Kidney glomerular epithelial cell (primary cell): ENCODE results near the gene BPHL.
"Not testable (repeated sequence)": the region's sequence is repeated elsewhere in the genome, so short reads cannot be mapped to it uniquely, and the experiment has no call there.

Source experiments
- DNase-seq: peaks from one replicate; lab custom pipeline; 2025; lab: John Stamatoyannopoulos, UW

The BPHL gene

GRCh38 chr6:3118353-3119039 is at the start of gene BPHL:
TSS of gene BPHL (plus strand) at chr6:3118711. CDS start at chr6:3118741, 30 bp downstream.
- DNase-seq: peak; percentile 92

GRCh38 chr6:3071568-3071967 is 46.9 kb upstream of the BPHL start:
- no peak for DNase-seq

- DNase-seq: no peak
Measured at GRCh38 chr6:3072798-3073197, 45.7 kb upstream of the BPHL start.

GRCh38 chr6:3073382-3073781 is 45.1 kb upstream of the BPHL start:
- DNase-seq: no peak

- DNase-seq: no peak
Measured at GRCh38 chr6:3075772-3076113, 42.8 kb upstream of the BPHL start.

- DNase-seq: no peak
Measured at GRCh38 chr6:3076320-3076719, 42.2 kb upstream of the BPHL start.

DNA sequence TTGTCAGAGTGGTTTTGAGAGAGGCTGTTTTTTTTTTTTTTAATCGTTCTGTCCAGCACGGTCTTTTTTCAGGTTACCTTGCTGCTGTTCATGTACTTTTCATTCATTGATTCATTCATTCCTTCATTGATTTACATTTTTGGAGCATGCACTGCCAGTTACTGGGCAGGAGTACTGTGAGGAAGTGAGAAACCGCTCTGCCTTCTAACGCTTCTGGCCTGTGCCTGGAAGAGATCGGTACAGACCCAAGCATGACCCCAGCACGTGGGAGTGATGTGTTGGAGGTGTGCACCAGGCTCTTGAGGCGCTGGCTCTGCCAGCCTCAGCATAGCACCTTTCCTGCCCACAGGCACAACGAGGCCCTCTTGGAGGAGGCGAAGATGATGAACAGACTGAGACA is 41.1 kb upstream of the BPHL start:
- no peak for DNase-seq

- DNase-seq: not testable (repeated sequence)
Measured at GRCh38 chr6:3078952-3079351, 39.6 kb upstream of the BPHL start.

DNA sequence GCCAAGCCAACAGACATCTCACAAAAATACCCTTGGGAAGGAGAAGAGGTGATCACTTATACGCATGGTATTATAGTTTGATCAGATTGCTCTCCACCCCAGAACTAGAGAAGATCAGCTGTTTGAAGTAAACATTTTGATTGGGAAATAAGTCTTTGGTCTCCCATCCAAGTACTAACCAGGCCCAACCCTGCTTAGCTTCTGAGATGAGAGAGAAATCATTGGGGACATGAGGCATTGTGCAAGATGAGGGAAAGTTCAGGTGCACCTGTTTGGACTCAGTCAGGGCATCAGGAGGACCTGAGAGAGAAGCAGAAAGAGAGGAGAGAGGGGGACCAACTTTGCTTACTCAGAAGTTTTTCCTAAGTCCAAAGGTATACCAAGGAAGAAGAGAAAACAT is 38.8 kb upstream of the BPHL start:
- no peak for DNase-seq

- no peak for DNase-seq
Measured at GRCh38 chr6:3081960-3082359, 36.6 kb upstream of the BPHL start.

DNA sequence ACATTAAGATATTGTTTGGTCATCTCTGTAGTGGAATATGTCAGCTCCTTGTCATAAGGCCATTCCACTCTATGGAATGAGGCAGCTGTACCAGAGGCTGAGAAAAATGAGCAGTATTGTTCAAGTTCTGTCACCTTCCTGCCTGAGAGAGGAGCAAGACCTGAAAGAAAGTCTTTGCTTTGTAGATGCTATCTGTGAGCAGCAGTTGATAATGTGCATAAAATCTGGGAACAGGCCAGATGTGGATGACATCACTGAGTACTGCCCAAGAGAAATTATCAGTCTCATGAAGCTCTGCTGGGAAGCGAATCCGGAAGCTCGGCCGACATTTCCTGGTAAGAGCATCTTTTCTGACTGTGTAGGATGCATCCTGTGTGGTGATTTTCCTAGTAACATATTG is 33.4 kb upstream of the BPHL start:
- DNase-seq: no peak

- no peak for DNase-seq
Measured at GRCh38 chr6:3086282-3086946, 32.1 kb upstream of the BPHL start.

DNA sequence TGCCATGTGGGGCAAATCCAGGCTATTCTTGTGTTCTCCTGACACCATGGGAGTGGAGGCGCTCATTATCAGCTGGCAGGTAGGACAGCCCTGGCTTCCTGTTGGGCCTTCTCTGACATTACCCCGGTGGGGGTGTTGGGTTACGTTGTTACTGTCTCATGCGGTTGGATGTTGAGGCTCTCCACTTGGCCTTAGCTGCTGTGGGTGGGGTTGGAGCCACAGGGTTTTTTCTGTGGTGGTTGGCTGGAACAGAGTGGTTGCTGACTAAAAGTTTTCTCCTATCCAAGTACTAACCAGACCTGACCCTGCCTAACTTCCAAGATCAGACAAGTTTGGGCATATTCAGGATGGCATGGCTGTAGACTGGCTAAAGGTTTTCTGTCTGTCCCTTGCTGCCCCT is 30.1 kb upstream of the BPHL start:
- DNase-seq: no peak

DNA sequence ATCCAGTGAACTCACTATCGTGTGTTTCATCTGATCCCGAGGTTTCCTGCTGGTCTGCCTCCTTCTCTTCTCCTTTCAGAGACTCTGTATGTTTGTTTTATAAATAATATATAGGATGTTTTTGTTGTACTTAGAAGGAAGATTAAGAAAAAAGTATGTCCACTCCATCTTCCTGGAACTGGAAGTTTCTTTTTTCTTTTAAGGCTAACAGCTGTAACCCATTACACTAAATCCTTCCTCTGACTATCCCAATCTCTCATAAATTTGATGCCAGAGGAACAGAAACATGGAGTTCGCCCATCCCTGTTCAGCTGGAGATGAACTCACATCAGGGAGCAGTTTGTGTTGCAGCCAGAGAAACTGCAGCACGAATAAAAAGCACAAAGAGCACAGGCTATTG is 29.5 kb upstream of the BPHL start:
- DNase-seq: no peak

- no peak for DNase-seq
Measured at GRCh38 chr6:3090013-3090412, 28.5 kb upstream of the BPHL start.

GRCh38 chr6:3094815-3095214 is 23.7 kb upstream of the BPHL start:
- no peak for DNase-seq

DNA sequence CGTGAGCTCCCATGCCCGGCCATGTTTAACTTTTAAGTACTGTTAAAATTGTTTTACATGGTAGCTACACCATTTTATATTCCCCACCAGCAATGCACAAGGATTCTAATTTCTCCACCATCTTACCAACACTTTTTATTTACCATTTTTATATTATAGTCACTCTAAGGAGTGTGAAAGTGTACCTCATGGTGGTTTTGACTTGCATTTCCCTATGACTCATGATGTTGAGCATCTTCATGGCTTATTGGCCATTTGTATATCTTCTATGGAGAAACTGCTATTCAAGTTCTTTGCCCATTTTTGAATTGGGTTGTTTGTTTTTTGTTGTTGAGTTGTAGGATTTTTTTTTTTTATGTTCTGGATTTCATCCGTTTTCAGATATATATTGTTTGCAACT is 15.6 kb upstream of the BPHL start:
- no peak for DNase-seq

DNA sequence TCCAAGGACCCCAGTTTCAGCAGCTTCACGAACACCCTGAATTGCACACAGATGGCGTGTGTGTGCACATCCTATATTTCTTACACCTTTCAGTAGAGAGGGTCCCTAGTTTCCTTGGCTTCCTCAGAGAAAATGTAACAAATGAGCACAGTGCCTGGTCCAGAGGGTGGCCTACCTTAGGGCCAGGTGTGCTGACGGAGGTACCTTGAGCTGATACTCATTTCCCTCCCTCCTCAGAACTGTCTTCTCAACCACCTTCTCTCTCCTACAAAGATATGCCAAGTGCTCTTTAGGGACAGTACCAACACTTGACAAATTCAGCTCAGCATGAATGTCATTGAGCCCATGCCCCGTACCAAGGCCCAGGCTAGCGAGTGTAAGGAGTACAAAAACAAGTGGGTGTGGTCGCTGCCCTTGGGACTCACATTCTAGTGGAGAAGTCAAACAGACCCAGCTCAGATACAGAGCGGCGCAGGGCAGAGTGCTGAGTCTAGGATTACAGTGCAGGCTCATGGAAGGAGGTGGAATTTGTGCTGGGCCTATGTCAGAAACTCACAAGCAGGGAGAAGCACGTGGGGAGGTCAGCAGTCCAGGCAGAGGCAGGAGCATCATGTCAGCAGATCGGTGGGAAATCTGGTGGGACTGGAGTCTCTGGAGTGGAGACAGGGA is 9.6 kb upstream of the BPHL start:
- DNase-seq: no peak

DNA sequence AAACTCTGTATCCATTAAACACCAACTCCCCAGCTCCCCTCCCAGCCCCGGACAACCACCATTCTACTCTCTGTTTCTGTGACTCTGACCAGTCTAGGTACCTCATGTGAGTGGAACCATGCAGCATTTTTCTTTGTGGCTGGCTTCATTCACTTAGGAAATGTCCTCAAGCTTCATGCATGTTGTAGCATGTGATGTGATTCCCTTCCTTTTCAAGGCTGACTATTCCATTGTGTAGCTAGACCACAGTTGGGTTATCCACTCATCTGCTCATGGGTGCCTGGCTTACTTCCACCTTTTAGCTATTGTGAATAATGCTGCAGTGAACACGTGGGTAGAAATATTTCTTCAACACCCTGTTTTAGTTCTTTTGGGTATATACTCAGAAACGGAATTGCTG is 8.8 kb upstream of the BPHL start:
- no peak for DNase-seq

DNA sequence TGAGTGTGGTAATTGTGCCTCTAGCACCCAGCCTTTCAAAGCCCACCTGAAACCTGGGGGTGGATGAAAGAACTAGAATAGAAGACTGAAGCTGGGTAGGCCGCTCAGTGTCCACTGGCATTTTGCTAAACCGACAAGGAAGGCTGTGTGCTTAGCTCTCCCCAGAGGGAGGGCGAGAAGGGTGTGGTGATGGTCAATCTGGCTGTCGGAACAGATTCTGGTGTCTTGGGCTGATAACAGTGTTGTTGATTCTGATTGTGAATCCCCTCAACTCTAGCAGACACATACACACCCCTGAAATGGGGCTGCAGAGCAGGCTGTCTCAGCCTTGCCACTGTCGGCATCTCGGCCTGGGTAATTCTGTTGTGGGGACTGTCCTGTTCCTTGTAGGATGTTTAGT is 4.1 kb upstream of the BPHL start:
- no peak for DNase-seq

GRCh38 chr6:3117912-3118352 is 579 bp upstream of the BPHL start:
- peak; percentile 37 for DNase-seq

- peak; percentile 38 for DNase-seq
Measured at GRCh38 chr6:3119040-3119723, 671 bp downstream of the BPHL start.

- DNase-seq: no peak
Measured at GRCh38 chr6:3120765-3121089, 2.2 kb downstream of the BPHL start.
